HEK293 (cell line): ENCODE data around the gene BCDIN3D.

Experiments
- GLIS1 ChIP-seq: fragments of 450-650 bp; formaldehyde crosslinking; IDR thresholded peaks from 2 replicates; pipeline ENCODE4 v1.5.1; 2016; ENCODE audit warnings: missing biosample characterization, missing genetic modification characterization
- GLIS2 ChIP-seq: fragments of 450-650 bp; formaldehyde crosslinking; IDR thresholded peaks from 2 replicates; pipeline ENCODE4 v1.5.1; 2016; ENCODE audit warnings: missing biosample characterization, missing genetic modification characterization
- IKZF3 ChIP-seq: fragments of 450-650 bp; IDR thresholded peaks from 2 replicates; pipeline ENCODE4 v1.5.0; 2018; ENCODE audit warnings: missing biosample characterization, mild to moderate bottlenecking, missing genetic modification characterization, moderate library complexity
- KLF7 ChIP-seq: fragments of 450-650 bp; formaldehyde crosslinking; IDR thresholded peaks from 2 replicates; pipeline ENCODE4 v1.5.1; 2016; ENCODE audit warnings: missing biosample characterization, missing genetic modification characterization, borderline replicate concordance
- MYNN ChIP-seq: fragments of 450-650 bp; formaldehyde crosslinking; IDR thresholded peaks from 2 replicates; pipeline ENCODE4 v1.5.1; 2016; ENCODE audit warnings: missing biosample characterization, missing genetic modification characterization, borderline replicate concordance
- SP3 ChIP-seq: fragments of 450-650 bp; formaldehyde crosslinking; IDR thresholded peaks from 2 replicates; pipeline ENCODE4 v1.5.1; 2016; ENCODE audit warnings: missing biosample characterization, missing genetic modification characterization
- SP7 ChIP-seq: fragments of 450-650 bp; formaldehyde crosslinking; IDR thresholded peaks from 2 replicates; pipeline ENCODE4 v1.5.1; 2016; ENCODE audit warnings: missing biosample characterization, missing genetic modification characterization
- ZBTB17 ChIP-seq: fragments of 450-650 bp; formaldehyde crosslinking; IDR thresholded peaks from 2 replicates; pipeline ENCODE4 v1.5.1; 2016; ENCODE audit warnings: missing biosample characterization, missing genetic modification characterization
- ZBTB8A ChIP-seq: fragments of 450-650 bp; formaldehyde crosslinking; IDR thresholded peaks from 2 replicates; pipeline ENCODE4 v1.5.1; 2016; ENCODE audit warnings: missing biosample characterization, missing genetic modification characterization
- ZNF311 ChIP-seq: fragments of 450-650 bp; formaldehyde crosslinking; IDR thresholded peaks from 2 replicates; pipeline ENCODE4 v1.5.1; 2017; ENCODE audit warnings: missing biosample characterization, missing genetic modification characterization, borderline replicate concordance
- ZNF621 ChIP-seq: fragments of 450-650 bp; formaldehyde crosslinking; IDR thresholded peaks from 2 replicates; pipeline ENCODE4 v1.5.1; 2017; ENCODE audit warnings: missing biosample characterization, missing genetic modification characterization
- ZNF664 ChIP-seq: fragments of 450-650 bp; formaldehyde crosslinking; IDR thresholded peaks from 2 replicates; pipeline ENCODE4 v1.5.1; 2016; ENCODE audit warnings: missing biosample characterization, missing genetic modification characterization
- ZNF768 ChIP-seq: fragments of 450-650 bp; formaldehyde crosslinking; IDR thresholded peaks from 2 replicates; pipeline ENCODE4 v1.5.1; 2018; ENCODE audit warnings: missing biosample characterization, mild to moderate bottlenecking, missing genetic modification characterization
- ZSCAN16 ChIP-seq: fragments of 450-650 bp; formaldehyde crosslinking; IDR thresholded peaks from 2 replicates; pipeline ENCODE4 v1.5.1; 2016; ENCODE audit warnings: missing biosample characterization, missing genetic modification characterization
- TF ChIP-seq, protein P1 (sequence below): fragments of 450-650 bp; formaldehyde crosslinking; IDR thresholded peaks from 2 replicates; pipeline ENCODE4 v1.5.1; 2016; ENCODE audit warnings: missing biosample characterization, missing genetic modification characterization
- TF ChIP-seq, protein P2 (sequence below): fragments of 450-650 bp; formaldehyde crosslinking; IDR thresholded peaks from 2 replicates; pipeline ENCODE4 v1.5.1; 2016; ENCODE audit warnings: missing biosample characterization, missing genetic modification characterization
- TF ChIP-seq, protein P3 (sequence below): fragments of 450-650 bp; formaldehyde crosslinking; IDR thresholded peaks from 2 replicates; pipeline ENCODE4 v1.5.1; 2016; ENCODE audit warnings: missing biosample characterization, missing genetic modification characterization, borderline replicate concordance
- TF ChIP-seq, protein P4 (sequence below): fragments of 450-650 bp; formaldehyde crosslinking; conservative IDR thresholded peaks from 2 replicates; pipeline ENCODE4 v1.5.1; 2016; ENCODE audit warnings: low read depth, missing biosample characterization, missing genetic modification characterization
- TF ChIP-seq, protein P5 (sequence below): fragments of 450-650 bp; formaldehyde crosslinking; IDR thresholded peaks from 2 replicates; pipeline ENCODE4 v1.5.1; 2016; ENCODE audit warnings: missing biosample characterization, missing genetic modification characterization

BCDIN3D gene

DNA sequence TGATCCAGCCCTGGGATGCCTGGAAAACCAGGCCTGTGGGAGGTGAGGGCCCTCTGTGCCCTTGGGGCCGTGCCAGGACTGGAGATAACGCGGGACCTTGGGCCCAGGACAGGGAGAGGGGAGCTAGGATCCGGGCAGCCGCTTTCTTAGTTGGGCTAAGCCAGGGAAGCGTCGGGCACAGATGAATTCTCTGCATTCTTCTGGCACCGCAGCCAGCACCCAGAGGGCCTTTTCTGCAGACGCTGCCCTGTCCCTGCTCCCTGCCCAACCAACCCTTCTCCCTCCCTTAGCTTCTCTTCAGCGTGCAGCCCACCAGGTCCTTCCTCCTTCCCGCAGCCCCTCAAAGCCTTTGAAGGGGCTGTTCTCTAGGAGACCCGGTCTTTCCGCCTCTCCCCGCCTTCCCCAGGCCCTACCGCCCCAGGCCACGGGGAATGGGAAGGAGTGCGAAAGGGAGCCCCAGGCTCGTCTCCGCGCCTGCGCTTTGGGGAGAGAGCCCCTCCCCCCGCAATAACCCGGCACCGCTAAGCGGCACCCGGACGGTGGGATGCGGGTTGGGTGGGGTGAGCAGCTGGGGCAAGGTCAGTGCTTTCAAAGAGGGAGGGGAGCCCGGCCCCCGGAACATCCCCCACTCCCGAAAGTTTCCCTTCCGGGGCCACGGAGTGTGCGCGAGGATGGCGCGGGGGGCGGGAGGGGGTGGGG, 15.4 kb downstream of the BCDIN3D start (continued):
- TF ChIP-seq, protein P1, sequence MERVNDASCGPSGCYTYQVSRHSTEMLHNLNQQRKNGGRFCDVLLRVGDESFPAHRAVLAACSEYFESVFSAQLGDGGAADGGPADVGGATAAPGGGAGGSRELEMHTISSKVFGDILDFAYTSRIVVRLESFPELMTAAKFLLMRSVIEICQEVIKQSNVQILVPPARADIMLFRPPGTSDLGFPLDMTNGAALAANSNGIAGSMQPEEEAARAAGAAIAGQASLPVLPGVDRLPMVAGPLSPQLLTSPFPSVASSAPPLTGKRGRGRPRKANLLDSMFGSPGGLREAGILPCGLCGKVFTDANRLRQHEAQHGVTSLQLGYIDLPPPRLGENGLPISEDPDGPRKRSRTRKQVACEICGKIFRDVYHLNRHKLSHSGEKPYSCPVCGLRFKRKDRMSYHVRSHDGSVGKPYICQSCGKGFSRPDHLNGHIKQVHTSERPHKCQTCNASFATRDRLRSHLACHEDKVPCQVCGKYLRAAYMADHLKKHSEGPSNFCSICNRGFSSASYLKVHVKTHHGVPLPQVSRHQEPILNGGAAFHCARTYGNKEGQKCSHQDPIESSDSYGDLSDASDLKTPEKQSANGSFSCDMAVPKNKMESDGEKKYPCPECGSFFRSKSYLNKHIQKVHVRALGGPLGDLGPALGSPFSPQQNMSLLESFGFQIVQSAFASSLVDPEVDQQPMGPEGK (tag by site-specific recombination) = peak; percentile 16
- no peak for TF ChIP-seq ZNF311 (tag by site-specific recombination)
- TF ChIP-seq ZNF768 (tag by site-specific recombination) = no peak
- TF ChIP-seq, protein P2, sequence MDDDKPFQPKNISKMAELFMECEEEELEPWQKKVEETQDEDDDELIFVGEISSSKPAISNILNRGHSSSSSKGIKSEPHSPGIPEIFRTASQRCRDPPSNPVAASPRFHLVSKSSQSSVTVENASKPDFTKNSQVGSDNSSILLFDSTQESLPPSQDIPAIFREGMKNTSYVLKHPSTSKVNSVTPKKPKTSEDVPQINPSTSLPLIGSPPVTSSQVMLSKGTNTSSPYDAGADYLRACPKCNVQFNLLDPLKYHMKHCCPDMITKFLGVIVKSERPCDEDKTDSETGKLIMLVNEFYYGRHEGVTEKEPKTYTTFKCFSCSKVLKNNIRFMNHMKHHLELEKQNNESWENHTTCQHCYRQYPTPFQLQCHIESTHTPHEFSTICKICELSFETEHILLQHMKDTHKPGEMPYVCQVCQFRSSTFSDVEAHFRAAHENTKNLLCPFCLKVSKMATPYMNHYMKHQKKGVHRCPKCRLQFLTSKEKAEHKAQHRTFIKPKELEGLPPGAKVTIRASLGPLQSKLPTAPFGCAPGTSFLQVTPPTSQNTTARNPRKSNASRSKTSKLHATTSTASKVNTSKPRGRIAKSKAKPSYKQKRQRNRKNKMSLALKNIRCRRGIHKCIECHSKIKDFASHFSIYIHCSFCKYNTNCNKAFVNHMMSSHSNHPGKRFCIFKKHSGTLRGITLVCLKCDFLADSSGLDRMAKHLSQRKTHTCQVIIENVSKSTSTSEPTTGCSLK (tag by site-specific recombination) = no peak
- no peak for TF ChIP-seq MYNN (tag by site-specific recombination)
- TF ChIP-seq GLIS2 = peak; percentile 22; the same call in 1 of the 2 replicates
- no peak for TF ChIP-seq ZNF664 (tag by site-specific recombination)
- TF ChIP-seq SP3 (tag by site-specific recombination) = no peak
- TF ChIP-seq SP7 (tag by site-specific recombination) = peak; percentile 10; the same call in 1 of the 2 replicates
- TF ChIP-seq ZSCAN16 (tag by site-specific recombination) = no peak
- TF ChIP-seq KLF7 = 0 out of 2 replicates have a peak, but pooled peaks have one; percentile 43
- 0 out of 2 replicates have a peak, but pooled peaks have one; percentile 26 for TF ChIP-seq ZBTB8A
- no peak for TF ChIP-seq ZNF621 (tag by site-specific recombination)
- peak; percentile 49 for TF ChIP-seq ZBTB17 (tag by site-specific recombination)
- TF ChIP-seq, protein P3, sequence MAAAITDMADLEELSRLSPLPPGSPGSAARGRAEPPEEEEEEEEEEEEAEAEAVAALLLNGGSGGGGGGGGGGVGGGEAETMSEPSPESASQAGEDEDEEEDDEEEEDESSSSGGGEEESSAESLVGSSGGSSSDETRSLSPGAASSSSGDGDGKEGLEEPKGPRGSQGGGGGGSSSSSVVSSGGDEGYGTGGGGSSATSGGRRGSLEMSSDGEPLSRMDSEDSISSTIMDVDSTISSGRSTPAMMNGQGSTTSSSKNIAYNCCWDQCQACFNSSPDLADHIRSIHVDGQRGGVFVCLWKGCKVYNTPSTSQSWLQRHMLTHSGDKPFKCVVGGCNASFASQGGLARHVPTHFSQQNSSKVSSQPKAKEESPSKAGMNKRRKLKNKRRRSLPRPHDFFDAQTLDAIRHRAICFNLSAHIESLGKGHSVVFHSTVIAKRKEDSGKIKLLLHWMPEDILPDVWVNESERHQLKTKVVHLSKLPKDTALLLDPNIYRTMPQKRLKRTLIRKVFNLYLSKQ (tag by site-specific recombination) = no peak
- TF ChIP-seq GLIS1 (tag by site-specific recombination) = peak; percentile 31; the same call in 1 of the 2 replicates
- TF ChIP-seq, protein P4, sequence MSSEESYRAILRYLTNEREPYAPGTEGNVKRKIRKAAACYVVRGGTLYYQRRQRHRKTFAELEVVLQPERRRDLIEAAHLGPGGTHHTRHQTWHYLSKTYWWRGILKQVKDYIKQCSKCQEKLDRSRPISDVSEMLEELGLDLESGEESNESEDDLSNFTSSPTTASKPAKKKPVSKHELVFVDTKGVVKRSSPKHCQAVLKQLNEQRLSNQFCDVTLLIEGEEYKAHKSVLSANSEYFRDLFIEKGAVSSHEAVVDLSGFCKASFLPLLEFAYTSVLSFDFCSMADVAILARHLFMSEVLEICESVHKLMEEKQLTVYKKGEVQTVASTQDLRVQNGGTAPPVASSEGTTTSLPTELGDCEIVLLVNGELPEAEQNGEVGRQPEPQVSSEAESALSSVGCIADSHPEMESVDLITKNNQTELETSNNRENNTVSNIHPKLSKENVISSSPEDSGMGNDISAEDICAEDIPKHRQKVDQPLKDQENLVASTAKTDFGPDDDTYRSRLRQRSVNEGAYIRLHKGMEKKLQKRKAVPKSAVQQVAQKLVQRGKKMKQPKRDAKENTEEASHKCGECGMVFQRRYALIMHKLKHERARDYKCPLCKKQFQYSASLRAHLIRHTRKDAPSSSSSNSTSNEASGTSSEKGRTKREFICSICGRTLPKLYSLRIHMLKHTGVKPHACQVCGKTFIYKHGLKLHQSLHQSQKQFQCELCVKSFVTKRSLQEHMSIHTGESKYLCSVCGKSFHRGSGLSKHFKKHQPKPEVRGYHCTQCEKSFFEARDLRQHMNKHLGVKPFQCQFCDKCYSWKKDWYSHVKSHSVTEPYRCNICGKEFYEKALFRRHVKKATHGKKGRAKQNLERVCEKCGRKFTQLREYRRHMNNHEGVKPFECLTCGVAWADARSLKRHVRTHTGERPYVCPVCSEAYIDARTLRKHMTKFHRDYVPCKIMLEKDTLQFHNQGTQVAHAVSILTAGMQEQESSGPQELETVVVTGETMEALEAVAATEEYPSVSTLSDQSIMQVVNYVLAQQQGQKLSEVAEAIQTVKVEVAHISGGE (tag by site-specific recombination) = peak; percentile 58
- TF ChIP-seq IKZF3 (tag by site-specific recombination) = peak; percentile 81
- TF ChIP-seq, protein P5, sequence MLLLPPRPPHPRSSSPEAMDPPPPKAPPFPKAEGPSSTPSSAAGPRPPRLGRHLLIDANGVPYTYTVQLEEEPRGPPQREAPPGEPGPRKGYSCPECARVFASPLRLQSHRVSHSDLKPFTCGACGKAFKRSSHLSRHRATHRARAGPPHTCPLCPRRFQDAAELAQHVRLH (tag by site-specific recombination) = no peak
